GM19238 (cell line): ENCODE measurements around the gene ATP2C2.

Experiments used
- DNase-seq: peaks from one replicate; pipeline ENCODE4 v3.0.0; 2011; ENCODE audit warnings: low spot score; ENCODE audit not compliant: insufficient read length

ATP2C2 gene

DNA sequence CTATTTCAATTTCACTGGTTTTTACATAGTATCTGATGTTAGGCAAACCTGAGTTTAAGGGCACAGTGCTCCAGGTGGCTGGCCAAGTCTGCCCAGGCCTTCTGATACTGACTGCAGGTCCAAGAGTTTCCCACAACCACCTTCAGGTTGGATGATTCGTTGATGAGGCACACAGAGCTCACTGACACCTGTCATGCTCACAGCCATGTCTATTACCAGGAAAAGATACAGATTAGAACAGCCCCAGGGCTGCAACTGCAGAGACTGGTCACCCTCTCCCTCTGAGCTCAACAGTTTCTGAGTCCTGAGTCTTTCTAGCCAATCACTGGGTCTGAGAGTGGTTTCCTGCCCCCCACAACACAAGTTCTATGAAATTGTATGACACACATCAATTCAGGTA, 98.9 kb downstream of the ATP2C2 start:
- no peak for DNase-seq

DNA sequence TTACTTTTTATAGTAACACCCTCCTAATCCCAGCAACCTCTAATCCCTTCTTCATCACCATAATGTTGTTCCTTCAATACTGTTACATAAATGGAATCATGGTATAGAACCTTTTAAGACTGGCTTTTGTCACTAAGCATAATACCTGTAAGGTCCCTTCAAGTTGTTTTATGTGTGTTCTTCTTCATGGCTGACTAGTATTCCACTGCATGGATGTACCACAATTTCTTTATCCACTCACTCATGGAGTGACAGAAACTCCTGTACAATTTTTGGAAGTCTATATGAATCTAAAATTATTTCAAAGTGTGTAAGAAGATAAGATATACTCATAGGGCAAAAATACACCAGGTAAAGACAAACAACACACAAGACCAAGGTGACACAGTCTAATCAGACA, 99.4 kb downstream of the ATP2C2 start:
- DNase-seq: no peak

DNA sequence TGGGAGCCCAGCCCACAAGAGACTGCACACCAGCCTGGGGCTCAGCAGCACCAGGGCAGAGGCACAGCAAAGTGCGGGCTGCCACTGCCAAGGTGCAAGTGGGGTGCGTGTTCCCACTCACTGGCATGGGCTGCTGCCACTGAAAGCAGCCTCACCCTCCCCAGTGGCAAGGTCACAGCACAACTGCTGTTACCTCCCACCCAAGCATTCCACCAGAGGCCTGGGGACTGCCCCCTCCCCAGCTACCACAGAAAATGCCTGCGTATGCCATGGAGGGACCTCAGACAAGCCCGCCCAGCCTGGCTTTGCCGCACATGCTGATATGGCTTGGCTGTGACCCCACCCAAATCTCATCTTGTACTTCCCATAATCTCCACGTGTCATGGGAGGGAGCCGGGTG, 103.0 kb downstream of the ATP2C2 start:
- DNase-seq: no peak

DNA sequence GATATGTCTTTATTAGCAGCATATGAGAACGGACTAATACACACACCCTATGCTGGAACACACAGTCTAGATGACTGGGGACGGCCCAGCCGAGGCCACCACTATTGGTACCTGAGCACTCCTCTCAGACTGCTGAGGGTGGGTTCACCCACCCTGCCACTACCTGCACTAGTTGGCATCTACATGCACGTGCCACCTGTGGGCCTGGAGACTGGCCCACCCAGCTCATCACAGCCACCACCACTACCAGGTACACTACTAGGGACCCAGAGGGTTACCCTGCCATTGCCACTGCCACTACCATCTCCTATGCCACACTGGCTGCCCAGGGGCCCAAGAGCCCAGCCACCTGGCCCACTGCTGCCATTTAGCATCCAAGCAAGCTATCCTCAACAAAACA, 103.6 kb downstream of the ATP2C2 start:
- DNase-seq: no peak

DNA sequence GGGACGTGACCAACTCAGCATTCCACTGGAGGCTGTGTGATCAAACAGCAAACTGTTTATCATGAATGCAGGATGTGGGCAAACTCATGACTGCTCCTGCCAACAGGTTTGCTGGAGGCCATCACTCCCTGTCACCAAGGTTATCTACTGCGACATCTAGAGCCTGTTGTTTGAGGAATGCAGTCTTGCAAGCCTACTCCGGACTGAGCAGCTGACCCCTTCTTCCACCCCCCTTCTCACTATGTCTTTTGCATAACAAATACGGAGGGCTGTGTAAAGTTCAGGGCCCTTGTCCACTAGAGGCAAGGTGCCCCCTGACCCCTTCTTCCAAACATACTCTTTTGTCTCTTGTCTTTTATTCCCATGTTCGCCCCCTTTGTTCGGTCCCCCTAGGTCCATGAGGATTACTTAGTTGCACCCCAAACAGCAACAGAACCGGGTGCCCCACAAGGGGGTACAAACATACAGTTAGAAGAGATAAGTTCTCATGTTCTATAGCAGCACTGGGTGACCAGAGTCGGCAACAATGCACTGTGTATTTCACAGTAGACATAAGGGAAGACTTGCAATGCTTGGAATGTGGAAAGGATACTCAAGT, 107.4 kb downstream of the ATP2C2 start:
- no peak for DNase-seq

DNA sequence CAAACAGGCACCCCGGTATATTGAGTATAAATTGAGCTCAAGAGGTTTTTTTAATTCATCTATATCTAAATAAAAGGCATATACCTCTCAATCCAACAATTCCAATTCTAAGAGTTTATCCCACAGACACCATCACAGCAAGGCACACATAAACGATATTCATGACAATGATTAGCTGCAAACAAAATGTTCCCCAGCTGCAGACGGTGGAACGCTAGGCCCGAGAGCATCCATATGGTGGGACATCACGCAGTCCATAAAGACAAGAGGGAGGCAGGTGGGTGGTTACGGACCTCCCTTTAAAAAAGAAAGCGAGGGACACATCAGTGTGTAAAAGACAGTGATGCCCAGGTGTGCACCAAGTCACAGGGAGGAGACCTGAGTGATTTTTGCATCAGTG, 108.1 kb downstream of the ATP2C2 start:
- DNase-seq: no peak

DNA sequence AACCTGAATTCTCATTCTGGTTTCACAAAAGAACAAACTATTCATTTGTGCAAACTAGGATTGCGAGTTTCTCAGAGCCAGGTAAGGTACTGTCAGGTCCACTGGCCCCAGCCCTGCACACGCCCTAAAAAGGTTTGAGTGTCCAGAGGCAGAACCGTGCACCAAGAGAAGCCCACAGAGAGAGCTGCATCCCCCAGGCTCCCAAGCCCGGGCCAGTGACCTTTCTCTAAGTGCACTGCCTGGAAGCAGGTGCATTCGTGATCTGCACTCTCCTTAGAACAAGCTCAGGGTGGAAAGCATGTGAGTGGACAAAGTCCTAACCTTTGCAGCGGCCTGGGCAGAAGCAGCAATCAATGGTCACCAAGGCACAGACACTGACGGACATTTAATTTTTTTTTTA, 109.3 kb downstream of the ATP2C2 start:
- DNase-seq: no peak

DNA sequence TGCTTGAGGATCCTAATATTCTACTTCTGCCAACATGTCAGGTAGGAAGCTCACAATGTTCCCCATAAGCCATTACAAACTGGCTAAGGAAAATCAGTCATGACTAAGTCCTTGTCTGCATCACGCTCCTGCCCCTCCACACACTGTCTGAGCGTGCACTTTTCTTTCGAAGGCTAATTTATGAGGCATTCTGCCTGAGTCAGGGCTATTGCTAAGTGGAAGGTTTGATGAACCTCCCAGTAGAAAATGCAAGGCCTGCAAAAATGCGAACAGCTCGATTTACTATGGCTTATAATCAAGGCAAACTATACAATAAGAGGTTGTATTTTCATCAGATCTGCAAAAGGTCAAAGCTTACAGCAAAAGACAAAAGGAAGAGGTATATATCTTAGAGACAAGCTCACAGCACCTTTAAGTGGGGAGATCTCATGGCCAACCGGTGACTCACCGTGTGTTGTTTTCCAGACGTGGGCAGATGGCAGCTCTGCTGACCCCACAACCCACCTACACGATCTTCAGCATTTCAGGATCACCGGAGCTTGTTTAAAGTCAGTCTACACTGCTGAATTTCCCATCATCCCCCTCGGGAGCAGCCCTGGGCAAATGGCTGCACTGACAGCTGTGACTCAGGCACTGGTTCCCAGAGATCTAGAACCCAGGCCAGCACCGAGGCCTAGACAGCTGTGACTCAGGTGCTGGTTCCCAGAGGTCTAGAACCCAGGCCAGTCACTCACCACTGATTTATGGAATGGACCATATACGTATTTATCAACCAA, 110.0 kb downstream of the ATP2C2 start:
- no peak for DNase-seq

DNA sequence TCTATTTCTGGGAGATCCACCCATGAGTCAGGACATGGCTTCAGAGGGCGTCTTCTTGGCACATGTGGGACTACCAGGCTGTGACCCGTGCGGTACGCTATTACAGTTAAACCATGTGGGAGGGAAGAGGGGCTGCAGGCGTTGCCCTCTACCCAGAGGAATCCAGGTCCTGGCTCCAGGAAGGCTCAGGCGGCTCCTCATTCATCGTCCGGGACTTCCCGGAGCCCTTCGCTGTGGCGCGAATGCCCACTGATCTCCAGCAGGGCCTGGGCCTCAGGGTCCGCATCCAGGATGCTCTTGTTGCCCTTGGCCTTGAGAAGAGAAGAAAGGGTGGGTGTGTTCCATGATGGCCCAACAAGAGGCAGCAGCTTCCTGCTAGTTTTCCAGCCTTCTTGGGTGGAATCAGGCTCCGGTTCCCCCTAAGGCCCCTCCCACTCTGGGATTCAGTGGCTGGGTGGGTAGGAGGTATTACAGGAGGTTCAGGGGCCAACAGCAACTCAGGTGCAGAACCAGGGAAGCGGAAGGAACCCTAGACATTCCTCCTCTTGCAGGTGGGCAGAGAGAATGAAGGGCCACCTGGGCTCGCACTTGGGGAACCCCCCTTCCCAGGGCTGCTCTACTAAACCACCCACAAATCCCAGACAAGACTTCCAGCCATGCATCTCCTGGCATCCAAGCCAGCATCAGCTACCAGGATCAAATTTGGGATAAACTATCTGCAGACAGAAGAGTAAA, 111.5 kb downstream of the ATP2C2 start:
- no peak for DNase-seq

DNA sequence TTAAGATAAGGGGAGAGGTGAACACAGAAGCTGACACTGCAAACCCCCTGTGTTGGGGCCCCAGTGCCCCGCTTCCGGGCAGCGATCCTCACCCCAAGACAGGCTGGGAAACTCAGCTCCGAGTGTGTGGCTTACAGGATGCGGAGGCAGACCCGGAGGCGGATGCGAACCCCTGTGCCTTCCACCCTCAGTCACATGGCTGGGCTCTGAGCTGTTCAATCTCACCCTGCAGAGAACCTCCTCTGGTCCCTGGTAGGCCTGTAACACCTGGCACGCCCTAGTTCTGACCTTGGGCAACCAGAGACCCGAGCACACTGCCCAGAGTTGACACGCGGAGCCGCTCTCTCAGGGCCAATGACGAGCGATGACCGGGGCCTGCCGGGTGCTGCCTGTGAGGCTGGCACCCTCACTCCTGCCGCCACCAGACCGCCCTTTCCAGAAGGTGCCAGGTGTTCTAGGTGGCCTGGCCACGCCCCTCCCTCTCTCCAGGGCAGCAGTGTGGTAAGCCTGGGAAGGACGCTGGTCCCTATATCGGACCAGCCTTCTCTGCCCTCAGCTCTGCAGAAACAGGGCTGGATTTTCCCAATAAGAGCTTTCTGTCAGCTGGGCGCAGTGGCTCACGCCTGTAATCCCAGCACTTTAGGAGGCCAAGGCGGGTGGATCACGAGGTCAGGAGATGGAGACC, 112.9 kb downstream of the ATP2C2 start:
- no peak for DNase-seq

DNA sequence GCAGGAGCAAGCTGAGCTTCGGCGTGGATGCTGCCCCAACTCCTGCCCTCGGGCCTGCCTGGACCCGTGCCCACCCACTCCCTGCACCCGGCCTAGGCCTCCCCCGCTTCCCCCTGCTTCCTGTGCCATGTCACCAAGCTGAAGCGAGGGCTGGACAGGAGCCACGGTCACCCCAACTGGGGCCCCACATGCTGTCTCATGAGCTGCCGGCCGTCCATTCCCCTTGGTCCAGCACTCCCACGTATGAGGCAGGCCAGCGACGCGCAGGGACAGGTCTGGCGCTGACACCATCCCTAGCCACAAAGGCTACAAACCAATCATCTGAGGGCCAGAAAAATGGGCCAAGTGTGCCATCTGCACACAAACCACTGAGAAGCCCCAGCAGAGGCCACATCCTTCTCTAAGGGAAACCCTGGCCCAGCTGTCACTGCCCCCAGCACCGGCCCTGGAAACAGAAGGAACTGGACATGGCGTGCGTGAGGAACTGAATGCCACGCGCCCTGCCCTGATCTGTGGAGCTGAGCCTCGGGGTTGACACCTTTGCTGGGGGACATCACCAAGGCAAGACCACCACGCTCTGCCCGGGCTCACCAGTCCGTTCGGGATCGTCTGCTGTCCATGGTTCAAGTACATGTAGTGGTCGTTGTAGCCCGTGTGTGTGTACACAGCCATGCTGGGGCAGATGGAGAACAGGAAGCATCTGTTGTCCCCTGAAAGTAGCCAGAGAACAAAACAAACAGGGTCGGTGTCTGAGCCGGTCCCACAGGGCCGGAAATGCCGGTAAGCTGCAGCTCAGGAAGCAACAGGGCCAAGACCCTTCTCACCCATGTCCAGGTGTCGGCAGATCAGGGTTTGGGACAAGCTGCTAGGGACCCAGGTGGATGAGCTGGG, 113.9 kb downstream of the ATP2C2 start:
- DNase-seq: no peak

DNA sequence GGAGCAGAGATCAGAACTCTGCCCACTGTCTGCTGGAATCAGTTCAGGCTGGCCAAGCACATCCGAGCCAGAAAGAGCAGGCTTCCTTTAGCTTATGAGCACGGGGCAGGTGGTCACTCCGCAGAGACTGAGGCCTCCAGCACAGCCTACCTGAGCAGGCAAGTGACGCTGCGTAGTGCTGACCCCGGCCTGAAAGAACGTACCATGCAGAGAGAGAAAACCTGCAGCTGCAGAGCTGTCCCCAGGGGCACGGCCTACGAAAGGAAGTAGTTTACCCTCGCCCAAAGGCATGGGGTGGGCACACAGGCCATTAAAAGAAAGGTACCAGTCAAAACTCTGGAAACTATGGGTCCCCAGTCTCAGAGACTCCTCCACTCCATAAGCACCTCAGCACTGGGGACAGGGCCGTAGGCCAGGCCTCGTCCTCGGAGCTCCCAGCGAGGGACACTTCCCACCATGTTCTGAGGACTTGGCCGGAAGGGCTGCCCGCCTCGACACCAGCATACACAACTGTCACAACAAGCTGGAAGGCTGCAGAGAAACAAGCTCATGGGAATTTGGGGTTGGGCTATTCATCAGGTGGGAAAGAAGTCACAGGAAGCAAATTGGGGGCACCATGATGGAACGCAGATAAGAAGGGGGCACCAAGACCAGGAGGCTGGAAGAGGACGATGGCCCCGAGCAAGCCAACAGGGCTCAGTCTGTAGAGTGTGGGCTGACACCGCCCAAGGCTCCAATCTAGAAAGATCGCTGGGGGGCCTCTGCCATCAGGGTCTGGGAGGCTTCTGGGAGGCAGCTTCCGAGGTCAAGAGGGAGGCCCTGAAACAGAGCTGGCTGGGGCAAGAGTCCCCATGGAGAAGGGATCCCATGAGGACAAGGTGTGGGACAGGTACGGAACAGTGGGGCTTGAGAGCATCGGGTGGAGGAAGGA, 114.9 kb downstream of the ATP2C2 start:
- no peak for DNase-seq

DNA sequence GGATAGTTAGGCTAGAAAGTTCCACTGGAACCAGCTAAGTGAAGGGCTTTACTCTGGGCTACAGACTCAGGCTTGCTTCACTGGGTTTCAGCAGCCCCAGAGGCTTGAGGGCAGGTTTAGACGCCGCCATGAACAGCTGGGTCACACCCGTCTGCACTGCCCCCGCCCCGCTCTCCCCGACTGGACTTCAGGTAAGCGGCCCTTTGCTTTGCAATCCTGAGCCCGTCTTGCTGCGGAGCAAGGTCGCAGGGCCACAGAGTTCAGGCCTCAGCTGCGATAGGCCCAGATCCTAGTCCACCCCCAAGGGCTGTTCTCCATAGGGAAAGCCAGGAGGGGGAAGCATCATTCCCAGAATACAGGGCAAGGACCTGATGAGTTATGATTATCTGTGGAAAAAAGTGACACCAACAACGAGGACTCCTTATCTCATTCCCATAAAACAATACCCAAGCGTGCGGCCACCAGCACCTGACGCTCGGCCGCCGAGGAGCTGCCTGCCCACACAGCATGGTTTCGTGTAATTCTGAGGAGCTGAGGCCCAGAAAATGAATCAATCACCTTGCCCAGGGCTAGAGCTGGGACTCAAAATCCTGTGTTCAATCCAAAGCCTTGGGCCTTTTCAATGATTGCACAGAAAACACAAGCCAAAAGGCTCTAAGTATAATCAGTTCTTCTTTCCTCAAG, 115.7 kb downstream of the ATP2C2 start:
- no peak for DNase-seq

DNA sequence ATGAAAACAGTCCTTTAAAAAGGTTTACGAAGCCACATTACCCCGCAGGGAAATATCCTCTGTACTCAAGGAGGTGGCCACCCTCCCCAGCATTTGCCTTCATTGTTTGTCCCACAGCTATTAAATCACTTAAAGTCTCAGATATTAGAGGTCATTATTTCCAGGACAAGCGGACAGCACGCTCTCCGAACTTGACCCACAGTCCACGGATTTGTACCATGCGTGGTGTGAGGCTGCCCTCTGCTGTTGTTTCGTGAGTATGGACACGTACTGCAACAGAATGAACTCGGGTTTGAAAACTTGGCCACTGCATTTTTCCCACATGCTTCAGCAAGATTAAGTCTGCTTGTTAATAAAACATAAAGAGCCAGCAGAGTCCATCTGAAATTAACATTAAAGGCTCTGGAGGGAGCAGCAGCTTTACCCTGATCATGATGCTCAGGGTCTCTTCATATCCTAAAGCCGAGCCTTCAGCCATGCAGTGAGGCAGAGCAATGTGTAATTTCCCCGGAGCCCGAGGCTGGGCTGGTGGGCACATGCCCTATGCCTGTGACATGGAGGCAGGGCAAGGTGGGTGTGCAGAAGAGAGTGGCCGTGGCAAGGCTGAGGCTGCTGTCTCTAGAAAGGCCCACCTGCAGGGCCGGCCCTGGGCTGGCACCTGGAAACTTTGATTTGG, 116.4 kb downstream of the ATP2C2 start:
- no peak for DNase-seq

DNA sequence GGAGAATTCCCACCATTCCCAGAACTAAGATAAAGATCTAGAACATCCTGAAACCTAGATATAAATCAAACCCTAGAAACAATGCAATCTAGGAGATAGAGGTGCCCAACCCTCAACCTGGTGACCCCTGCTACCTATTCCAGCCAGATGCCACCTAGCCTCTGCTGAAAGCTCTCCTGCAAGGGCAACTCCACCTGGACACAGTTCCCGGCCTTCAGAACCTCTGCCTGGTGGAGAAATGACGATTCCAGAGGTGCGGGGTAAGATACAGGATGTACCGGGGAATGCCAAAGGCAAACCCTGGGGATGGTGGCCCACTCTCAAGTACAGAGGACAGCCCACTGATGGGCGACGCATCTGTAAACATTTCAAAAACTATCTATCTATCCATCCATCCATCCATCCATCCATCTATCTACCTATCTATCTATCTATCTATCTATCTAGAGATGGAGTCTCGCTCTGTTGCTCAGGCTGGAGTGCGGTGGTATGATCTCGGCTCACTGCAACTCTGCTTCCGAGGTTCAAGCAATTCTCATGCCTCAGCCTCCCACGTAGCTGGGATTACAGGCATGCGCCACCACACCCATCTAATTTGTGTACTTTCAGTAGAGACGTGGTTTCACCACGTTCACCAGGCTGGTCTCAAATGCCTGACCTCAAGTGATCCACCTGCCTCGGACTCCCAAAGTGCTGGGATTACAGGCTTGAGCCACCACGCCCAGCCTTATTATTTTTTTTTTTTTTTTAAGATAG, 117.1 kb downstream of the ATP2C2 start:
- DNase-seq: no peak

DNA sequence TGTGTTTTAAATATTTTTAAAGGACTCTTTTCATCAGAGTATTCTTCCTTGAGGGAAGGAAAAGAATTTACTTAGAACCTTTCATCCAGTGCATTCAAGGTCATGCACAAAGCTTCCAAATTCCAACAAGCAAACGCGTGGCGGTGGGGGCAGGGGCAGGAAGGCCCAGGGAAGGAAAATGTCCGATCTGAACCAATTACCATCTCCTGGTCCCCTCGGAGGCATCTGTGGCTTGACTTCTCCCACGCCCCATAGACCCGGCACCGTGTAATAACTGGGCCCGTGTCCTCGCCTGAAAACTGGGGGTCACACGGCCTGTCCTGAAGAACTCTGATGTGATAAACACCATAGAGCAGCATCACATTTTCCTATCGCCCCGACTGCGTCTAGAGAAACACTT, 117.8 kb downstream of the ATP2C2 start:
- DNase-seq: no peak

DNA sequence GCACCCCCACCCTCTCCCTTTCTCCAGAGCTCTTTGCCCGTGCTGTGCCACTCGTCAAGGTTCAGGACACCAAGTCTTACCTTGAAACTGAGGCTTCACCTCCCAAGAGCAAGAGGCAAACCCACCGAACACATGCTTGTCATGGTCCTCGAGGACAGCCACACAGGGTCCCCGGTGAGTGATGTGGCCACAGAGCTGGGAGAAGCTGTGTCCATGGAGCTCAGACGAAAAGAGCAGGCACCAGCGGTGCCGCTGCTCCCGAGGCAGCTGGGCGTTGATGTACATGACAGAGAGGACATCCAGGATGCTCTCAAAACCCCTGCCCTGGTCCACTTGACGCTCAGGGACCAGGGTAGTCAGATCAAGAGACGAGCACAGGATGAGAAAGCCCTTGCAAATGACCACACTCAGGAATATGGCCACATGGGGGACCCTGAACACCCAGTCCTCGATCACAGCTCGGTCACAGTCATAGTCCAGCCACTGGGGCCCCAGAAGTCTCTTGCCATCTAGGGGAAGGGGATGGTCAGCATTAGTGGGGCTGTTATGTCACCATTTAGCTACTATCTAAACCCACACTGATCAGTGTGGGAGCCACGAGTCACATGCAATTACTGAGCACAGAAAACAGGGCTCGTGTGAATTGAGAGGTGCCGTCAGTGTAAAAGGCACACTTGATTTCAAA, 118.4 kb downstream of the ATP2C2 start:
- no peak for DNase-seq
